Measurements from ENCODE around the gene UBTF.

Gene UBTF

GRCh38 chr17:44197980-44198720 lies 21.3 kb downstream of the UBTF start:
- H3K4me3 ChIP-seq (replicated peaks; ENCODE audit: low read depth, low read length), result peak overlapping the region; percentile 76
- no peak for DNase-seq (ENCODE audit: extremely low read depth, low read depth)
- peak; percentile 16 for TF ChIP-seq CTCF (IDR thresholded peaks at IDR 0.05; ENCODE audit: low read depth, low read length, missing control alignments)

- H3K4me3 ChIP-seq (replicated peaks; ENCODE audit: low read depth, low read length), result 0 out of 2 replicates have a peak overlapping the region, but pooled peaks have one; percentile 76
- DNase-seq (ENCODE audit: extremely low read depth, low read depth), result no peak
- no peak for TF ChIP-seq CTCF (IDR thresholded peaks at IDR 0.05; ENCODE audit: low read depth, low read length, missing control alignments)
Observed at GRCh38 chr17:44197107-44197506, 22.4 kb downstream of the UBTF start.

GRCh38 chr17:44193326-44194084 lies 26.0 kb downstream of the UBTF start:
- no peak for DNase-seq (ENCODE audit: extremely low read depth, low read depth)
- TF ChIP-seq CTCF (IDR thresholded peaks at IDR 0.05; ENCODE audit: low read depth, low read length, missing control alignments), result no peak
- no peak overlapping the region for H3K4me3 ChIP-seq (replicated peaks; ENCODE audit: low read depth, low read length)

GRCh38 chr17:44192750-44193149 lies 26.7 kb downstream of the UBTF start:
- no peak overlapping the region for H3K4me3 ChIP-seq (replicated peaks; ENCODE audit: low read depth, low read length)
- no peak for DNase-seq (ENCODE audit: extremely low read depth, low read depth)
- TF ChIP-seq CTCF (IDR thresholded peaks at IDR 0.05; ENCODE audit: low read depth, low read length, missing control alignments), result no peak

GRCh38 chr17:44191941-44192496 lies 27.5 kb downstream of the UBTF start:
- no peak overlapping the region for H3K4me3 ChIP-seq (replicated peaks; ENCODE audit: low read depth, low read length)
- DNase-seq (ENCODE audit: extremely low read depth, low read depth), result no peak
- TF ChIP-seq CTCF (IDR thresholded peaks at IDR 0.05; ENCODE audit: low read depth, low read length, missing control alignments), result no peak

GRCh38 chr17:44191369-44191768 lies 28.1 kb downstream of the UBTF start:
- DNase-seq (ENCODE audit: extremely low read depth, low read depth), result no peak
- no peak overlapping the region for H3K4me3 ChIP-seq (replicated peaks; ENCODE audit: low read depth, low read length)
- TF ChIP-seq CTCF (IDR thresholded peaks at IDR 0.05; ENCODE audit: low read depth, low read length, missing control alignments), result no peak
